Limb (tissue), 2 donors: ENCODE data around the gene WDR64.
"Not testable (repeated sequence)": the region's sequence is repeated elsewhere in the genome, so short reads cannot be mapped to it uniquely, and the experiment has no call there.

ENCODE experiments used
- DNase-seq, 2 donors: peaks; one replicate each; pipeline ENCODE4 v3.0.0-alpha.2; 2016; ENCODE audit errors: extremely low spot score in 2 of 2

The WDR64 gene

GRCh38 chr1:241701483-241702295 lies 49.6 kb downstream of the WDR64 start:
- DNase-seq: no peak

- DNase-seq: no peak
Observed at GRCh38 chr1:241702442-241703373, 50.6 kb downstream of the WDR64 start.

GRCh38 chr1:241703739-241704138 lies 51.7 kb downstream of the WDR64 start:
- DNase-seq: not testable (repeated sequence)

GRCh38 chr1:241706257-241706656 lies 54.2 kb downstream of the WDR64 start:
- DNase-seq: no peak

GRCh38 chr1:241706967-241707366 lies 54.9 kb downstream of the WDR64 start:
- no peak for DNase-seq

GRCh38 chr1:241707442-241707841 lies 55.4 kb downstream of the WDR64 start:
- no peak for DNase-seq

- no peak for DNase-seq
Observed at GRCh38 chr1:241711326-241711725, 59.2 kb downstream of the WDR64 start.

- DNase-seq: no peak
Observed at GRCh38 chr1:241713316-241713715, 61.2 kb downstream of the WDR64 start.

- no peak for DNase-seq
Observed at GRCh38 chr1:241714321-241715218, 62.5 kb downstream of the WDR64 start.

GRCh38 chr1:241715435-241715834 lies 63.4 kb downstream of the WDR64 start:
- no peak for DNase-seq

GRCh38 chr1:241715956-241716355 lies 63.9 kb downstream of the WDR64 start:
- DNase-seq: no peak

- no peak for DNase-seq
Observed at GRCh38 chr1:241716915-241717656, 65.0 kb downstream of the WDR64 start.

- no peak for DNase-seq
Observed at GRCh38 chr1:241717975-241718374, 65.9 kb downstream of the WDR64 start.

- DNase-seq: no peak
Observed at GRCh38 chr1:241721011-241721410, 68.9 kb downstream of the WDR64 start.

- no peak for DNase-seq
Observed at GRCh38 chr1:241722947-241723346, 70.9 kb downstream of the WDR64 start.

- no peak for DNase-seq
Observed at GRCh38 chr1:241724741-241725356, 72.8 kb downstream of the WDR64 start.

GRCh38 chr1:241730031-241730430 lies 78.0 kb downstream of the WDR64 start:
- DNase-seq: no peak

- no peak for DNase-seq
Observed at GRCh38 chr1:241733899-241734298, 81.8 kb downstream of the WDR64 start.

- no peak for DNase-seq
Observed at GRCh38 chr1:241734533-241734932, 82.5 kb downstream of the WDR64 start.

- DNase-seq: not testable (repeated sequence)
Observed at GRCh38 chr1:241735493-241735926, 83.4 kb downstream of the WDR64 start.
